ENCODE data around the gene BASP1.
"Not testable (repeated sequence)": the region's sequence is repeated elsewhere in the genome, so short reads cannot be mapped to it uniquely, and the experiment has no call there.

Gene BASP1

DNA sequence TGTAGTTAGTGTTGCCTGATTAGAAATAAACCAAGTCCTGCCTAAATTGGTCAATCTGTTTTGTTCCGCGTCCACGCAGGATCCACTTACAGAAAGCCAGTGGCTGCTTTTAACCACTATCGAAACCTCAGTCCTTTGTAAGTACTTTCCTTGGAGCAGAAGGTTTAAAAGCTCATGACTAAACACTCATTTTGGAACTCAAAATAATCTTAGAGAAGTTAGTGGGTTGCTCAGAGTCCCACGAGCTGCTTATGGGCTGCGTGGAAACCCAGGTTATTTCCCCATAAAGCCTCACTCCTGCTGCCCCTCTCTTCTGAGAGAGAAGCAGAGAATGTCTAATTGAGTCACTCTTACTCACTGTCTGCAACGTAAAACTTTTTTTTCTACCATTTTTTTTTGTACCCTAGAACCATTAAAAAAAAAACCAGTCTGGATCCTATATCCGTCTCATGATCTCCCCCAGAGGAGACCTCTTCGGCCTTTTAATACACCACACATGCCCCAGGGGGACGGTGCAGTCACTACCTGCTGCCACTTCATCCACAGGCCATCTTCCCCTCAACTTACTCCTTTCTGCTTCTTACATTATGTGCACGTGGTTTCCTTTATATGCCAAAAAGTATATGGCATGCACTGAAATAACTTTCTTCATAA lies 7.6 kb downstream of the BASP1 start:
- DNase-seq: no peak

DNA sequence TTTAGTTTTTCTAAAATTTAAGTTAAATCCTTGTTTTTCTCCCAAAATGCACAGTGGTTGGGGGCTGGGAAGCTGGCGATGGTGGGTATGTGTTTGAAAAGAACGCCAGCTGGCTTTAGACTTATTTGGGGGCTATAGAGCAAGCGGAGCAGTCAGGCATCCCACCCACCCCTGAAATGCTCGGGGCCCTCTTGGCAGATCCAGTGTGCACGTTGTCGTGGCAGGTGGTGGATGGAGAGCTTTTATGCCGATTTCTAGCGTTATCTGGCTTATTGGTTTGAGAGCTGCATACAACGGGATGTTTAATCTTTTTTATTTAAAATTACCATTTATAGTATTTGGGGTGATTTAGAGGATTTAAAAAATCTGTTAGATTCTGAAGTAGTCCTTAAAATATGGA lies 8.1 kb downstream of the BASP1 start:
- no peak for DNase-seq

DNA sequence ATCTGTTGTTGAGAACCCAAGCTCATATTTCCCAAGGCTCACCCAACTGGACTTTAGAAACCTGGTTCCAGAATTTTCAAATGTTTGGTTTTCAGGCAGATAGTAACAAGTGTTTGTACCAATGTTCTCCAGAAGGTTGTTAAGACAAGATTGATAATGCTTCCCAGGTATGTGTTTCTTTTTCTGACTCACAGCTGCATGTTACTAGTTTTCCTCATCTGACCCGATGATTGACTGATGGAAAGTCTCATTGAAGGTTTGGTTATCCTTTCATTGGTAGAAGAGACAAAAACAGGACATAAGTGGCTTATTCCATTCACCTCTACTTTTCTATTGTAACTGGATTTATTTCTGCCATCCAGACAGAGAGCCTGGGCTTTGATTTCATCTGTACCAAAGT lies 10.4 kb downstream of the BASP1 start:
- no peak for DNase-seq

DNA sequence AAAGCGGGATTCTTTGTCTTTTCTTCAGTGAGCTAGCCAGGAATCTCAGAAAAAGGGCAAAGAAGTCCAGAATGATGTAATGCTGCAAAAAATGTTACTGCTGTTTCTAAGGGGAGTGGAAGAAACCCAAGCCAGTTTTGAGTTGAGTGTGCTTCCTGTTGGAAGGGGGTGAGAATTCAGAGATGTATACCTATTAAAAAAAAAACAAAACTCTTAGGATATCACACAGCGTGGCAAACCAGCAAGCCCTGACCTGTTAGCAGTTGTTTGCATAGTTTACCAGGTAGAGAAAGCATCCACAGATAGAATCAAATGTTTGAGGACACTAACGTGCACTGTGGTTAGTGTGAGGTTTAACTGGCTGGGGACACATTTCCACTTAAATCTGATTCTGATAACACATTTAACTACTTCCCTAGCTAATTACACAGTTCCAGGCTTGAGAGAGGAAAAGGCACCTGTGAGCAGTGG lies 11.4 kb downstream of the BASP1 start:
- DNase-seq: no peak

DNA sequence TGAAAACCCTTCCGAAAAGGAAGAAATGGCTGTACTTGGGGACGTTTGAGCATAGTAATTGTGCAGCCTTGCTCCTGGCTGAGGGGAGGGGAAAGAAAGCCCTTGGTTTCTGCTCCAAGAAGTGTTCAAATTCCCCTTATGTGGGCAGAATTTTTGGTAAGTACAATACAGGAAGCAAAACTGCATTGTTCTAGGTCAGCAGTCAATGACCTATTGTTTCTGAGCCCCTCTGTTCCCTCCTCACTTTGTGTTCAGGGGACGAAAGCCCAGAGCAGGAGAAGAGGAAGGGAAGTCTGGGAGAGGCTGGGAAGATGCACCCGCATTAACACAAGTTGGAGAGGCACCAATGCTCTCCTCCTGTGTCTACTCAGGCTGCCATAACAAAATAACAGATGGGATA lies 11.9 kb downstream of the BASP1 start:
- no peak for DNase-seq

DNA sequence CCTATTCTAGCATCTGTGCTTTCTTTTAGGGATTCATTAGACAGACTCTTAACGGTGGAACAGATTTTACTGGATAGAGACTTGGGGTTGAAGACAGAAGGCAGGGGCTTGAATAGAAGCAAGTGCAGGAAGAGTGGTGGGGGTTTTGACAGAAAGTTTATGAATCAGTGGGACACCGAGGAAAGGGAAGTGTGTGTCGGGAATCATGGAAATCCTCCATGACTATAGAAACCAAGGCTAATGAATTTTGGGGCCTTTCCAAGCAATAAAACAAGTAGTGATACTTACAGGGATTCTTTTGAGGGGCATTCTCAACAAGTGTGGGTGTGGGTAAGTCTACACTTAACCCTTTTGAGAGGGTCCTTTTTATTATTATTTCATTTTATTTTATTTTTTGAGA lies 12.8 kb downstream of the BASP1 start:
- DNase-seq: no peak

DNA sequence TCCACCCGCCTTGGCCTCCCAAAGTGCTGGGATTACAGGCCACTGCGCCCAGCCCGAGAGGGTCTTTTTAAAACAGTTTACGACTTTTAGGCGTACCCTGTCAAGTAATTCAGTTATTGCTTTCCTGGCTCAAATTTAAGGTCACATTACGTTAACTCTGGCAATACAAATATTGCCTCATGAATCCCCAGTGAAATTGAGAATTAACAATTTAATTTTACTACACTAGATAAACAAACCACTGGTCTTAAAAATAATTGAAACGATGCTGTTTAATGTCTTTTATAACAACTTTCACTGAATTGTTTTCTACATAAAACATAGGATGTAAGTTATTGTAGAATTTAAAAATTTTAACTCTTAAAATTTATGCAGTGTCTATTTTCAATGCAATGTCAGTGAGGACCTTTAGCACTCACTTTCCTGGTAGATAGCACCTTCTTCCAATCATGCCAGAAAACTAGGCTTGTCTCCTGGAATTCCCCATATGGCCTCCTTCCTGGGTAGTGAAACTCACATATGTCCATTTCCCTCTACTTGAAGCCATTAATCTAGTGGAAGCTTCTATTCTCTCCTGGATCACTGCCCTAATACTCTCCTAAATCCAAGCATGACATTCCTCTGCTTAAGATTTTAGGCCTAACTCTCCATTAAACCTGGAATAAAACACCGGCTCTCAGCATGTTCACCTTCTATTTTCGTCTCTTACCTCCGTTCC lies 13.5 kb downstream of the BASP1 start:
- no peak for DNase-seq

DNA sequence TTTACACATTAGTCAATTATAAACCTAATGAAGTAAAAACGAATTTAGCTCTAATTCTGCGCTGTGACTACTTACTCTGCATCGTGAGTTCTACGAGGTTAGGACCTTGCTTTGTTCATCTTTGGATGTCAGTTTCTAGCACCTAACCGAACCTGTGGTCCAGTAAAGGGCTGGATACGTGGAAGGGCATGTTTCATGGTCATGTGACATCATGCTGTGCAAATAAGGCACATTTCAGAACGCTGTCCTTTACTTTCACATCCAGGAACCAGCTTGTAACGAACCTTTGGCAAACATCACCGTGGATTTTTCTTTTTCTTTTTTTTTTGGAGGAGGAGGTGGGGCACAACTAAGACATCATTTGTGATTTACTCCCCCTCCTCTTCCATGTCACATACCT lies 15.0 kb downstream of the BASP1 start:
- no peak for DNase-seq

DNA sequence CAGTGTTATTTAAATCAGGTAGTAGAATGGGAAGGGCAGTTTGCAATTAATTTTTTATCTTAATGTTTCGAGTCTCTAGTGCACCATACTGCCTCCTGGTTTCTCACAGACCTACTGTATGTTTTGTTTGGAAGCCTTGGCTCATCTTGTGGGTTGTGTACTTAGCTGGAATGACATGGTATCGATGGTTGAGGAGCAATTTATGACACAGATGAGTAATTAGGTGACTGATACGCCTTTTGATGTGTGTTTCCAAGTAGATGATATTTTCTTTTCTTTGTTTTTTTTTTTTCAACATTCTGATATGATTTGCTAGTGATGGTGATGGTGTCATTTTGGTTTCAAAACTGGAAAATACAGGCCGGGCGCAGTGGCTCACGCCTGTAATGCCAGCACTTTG lies 16.1 kb downstream of the BASP1 start:
- no peak for DNase-seq

DNA sequence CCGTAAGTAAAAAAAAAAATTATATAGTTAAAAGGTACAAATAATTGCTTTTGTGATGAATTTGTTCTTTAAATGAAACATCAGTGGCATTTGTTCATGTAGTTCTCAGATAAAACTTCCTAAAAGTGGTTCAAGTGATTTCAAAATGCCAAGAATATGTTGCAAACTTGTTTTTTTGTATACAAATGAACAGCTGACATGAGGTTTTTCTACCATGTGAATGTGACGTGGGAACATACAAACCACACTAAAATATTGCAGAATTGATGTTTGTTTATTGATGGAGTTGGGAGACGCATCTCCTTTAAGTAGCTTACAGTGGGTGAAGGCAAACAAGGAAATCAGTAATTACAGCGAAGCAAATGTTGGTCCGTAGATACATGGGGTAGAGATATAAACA lies 16.9 kb downstream of the BASP1 start:
- no peak for DNase-seq

DNA sequence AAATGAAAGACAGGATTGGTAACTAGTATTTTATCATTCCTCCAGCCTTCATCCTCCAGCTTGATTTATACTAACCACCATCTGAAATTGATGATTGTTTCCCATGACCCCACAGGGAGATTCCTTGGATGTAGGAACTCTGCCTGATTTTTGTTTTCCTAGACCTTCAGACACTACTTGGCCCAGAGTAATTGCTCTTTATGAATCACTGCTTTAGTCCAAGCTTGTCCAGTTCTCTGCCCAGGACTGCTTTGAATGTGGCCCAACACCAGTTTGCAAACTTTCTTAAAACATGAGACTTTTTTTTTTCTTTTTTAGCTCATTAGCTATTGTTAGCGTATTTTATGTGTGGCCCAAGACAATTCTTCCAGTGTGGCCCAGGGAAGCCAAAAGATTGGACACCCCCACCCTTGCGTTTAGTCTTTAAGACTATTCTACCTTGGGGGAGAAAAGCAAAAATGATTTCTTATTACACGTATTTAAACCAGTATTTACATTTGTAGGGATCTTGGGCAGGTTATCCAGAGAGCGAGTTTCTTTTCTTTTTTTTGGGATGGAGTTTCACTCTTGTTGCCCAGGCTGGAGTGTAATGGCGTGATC lies 18.4 kb downstream of the BASP1 start:
- DNase-seq: no peak

DNA sequence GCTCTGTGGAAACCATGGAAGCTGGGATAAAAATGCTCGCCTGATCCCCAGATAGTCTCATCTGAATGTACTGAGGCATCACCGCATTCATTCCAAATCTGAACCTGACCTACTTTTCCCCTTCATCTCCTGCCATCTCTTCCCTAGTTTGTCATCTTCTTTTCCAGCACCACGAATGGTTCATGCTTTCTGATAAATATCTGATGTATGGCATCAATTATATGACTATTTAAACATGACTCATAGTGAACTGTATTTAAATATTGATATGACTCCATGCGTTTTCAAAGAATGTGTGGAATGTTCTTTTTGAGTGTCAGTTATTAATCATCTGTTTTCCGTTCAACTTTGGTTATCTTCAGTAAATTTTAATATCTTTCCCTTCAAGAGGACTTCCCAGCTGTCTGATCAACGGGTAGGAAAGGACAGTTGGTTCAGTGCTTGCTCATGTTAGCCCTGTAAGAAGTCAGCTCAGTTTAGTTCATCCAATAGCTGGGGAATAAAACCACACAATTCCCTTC lies 21.1 kb downstream of the BASP1 start:
- DNase-seq: no peak

DNA sequence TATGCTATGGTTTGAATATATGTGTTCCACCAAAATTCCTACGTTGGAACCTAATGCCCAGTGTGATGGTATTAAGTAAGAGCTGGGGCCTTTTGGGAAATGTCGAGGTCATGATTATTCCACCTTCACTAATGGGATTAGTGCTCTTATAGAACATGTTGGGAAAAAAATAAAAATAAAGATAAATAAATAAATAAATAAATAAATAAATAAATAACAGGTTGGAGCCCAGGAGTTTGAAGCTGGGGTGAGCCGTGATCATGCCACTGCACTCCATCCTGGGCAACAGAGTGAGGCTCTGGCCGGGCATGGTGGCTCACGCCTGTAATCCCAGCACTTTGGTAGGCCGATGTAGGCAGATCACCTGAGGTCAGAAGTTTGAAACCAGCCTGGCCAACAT lies 22.5 kb downstream of the BASP1 start:
- no peak for DNase-seq

DNA sequence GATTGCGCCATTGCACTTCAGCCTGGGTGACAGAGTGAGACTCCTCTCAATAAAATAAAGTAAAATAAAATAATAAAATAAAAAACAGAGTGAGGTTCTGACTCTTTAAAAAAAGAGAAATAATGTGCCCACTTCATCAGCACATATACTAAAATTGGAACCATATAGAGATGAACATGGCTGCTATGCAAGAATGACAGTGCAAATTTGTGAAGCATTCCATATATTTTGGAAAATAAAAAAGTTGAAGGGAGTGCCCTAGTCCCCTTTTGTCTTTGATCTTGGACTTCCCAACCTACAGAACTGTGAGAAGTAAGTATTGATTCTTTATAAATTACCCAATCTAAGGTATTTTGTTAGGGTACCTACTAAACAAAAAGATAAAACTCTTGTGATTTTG lies 23.1 kb downstream of the BASP1 start:
- no peak for DNase-seq

DNA sequence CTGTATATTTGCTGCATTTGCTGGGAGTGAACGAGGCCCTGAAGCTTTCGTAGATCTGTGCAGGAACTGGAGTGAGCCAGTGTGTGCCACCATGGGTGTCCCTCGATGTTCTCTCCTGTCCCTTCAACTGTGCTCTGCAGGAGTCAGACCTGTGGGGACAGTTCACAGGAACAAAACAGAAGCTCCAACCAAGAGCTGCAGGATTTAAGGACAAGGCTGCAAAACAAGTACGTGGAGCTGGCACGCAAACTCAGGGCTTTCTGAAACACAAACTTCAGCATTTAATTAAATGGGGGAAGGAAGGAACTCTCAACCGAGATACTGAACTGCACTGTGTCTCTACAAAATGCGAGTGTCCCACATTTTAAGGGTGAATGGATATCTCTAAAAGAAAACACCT lies 24.2 kb downstream of the BASP1 start:
- DNase-seq: no peak

DNA sequence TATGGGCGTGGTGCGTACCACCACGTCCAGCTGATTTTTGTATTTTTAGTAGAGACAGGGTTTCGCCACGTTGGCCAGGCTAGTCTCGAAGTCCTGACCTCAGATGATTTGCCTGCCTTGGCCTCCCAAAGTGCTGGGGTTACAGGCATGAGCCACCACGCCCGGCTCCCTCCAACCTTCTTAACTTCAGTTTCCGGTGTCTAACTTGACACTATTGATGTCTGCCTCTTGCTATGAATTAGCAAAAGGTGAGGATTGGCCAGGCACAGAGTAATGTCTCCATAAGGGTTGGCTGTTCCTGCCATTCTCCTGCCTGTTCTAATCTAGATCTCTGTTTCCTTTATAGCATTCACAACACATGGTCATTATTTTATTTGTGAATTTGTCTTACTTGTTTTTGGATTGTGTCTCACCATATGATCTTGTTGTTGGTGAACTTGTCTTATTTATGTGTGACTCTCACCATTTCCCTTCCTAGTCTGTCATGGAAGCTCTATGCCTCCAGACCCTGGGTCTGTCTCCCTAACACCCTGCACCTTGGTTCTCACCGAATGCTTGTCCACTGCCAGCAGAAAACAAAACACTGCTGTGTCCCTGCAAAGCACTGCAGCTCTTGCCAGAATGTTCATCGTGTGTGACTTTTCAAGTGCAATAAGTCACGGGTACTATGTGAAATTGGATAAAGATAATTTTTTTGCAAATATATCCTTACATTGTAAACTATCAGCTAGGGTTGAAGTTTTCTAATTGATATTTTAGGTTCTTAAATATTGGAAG lies 26.0 kb downstream of the BASP1 start:
- DNase-seq: no peak

DNA sequence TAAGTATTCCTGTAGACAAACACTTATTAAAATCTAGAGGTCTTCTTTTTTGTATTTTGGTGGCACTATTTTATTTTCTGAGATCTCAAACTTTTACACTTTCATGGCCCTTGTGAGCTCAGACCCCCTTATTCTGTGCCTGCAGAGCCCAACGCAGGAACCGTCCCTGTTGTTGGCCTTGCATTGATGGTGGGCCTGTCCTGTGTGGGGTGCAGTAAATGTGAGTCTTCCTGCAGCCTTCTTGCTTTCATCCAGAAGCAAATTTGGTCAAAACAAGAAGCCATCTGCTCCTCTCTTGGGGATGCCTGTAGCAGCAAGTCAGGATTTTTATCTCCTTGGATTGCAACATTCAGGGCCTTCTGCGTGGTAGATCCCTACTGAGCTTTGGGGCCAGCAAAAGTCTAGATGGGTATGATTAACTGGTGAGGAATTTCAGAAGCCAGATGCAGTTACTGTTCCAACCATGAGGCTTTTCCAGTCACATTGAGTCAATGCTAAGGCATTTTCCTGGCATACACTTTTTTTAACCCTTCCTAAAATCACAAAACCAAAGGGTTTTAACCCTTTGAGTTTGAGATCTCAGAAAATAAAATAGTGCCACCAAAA lies 31.7 kb downstream of the BASP1 start:
- DNase-seq: no peak

DNA sequence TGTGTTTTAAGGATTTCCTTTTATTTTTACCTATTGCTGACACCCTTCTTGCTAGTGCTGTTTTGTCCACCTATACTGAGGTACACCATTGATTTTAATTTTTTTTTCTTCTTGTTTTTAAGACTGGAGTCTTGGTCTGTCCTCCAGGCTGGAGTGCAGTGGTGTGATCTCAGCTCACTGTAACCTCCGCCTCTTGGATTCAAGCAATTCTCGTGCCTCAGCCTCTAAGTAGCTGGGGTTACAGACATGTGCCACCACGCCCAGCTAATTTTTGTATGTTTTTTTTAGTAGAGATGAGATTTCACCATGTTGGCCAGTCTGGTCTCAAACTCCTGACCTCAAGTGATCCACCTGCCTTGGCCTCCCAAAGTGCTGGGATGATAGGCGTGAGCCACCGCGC lies 32.4 kb downstream of the BASP1 start:
- not testable (repeated sequence) for DNase-seq

DNA sequence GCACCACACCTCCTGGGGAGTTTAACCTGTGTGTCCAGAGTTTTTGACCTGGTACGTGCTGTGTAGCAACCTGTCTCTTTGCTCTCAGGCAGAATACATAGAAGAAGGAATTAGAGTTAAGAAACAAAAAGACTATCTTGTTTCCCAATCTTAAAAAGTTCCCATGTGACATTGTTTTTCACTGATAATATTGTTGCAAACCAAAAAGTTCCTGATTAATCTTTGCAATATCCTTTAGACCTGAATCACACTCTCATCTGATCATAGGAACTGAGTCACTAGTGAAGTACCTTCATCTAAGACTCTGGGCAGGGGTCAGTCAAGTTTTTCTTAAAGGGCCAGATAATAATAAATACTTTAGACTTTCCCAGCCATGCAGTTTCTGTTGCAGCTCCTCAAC lies 35.1 kb downstream of the BASP1 start:
- DNase-seq: no peak

DNA sequence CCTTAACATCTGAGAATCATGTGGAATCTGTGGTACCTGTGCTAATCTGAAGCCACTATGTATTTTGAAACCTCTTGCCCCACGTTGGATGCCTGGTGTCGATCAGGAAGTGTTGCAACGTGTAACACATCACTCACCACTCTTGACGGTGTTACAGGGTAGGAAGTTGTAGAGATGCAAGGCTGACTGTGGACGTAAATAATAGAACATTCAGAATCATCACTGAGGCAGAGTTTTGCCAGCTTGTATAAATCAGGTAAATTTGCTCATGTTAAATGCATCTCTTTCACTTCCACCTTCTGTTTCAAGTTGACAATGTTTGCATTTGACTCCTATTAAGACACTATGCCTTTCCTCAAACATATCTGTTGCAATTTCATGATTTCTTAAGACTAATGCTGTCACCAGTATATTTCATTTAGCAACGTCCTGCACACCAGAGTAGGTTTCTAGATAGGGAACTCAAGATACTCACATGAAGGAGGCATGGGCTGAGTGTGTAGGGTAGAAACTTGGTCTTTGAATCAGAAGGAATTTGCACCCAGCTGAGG lies 38.1 kb downstream of the BASP1 start:
- DNase-seq: peak; percentile 62

DNA sequence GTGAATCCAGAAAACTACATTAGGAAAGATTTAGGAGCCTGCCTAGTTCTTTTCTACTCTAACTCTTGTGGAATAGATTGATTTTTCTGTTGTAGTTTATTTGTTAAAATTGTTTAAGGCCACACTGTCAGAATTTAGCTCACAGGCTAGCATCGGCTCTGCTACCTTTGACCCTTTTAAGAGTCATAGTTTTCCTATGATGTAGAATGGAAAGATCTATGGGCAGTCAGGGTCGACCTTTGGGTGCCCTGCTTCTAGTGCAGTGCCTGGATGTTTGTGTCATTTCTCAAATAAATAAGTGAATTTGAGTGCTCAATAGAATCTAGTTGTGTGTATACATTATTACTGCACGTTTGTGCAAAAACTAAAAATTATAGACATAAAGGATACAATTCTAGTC lies 38.7 kb downstream of the BASP1 start:
- no peak for DNase-seq

DNA sequence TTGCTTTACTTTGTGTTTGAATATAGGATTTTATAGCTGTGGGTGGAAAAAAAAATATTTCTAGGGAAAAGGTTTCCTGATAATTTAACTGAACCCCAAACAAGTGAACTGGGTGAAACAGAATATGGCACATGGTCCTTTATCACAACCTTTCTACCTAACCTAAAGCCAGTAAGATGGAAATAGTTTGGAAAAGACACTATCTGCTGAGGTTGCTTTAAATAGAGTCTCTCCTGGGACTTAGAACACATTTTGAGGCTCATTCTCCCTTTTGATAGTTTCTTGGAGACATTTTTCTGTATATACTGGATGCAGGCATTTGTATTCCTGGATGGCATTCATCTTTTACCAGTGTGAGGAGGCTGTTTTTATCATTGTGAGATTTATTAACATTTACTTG lies 39.4 kb downstream of the BASP1 start:
- no peak for DNase-seq
